Stimulated activated CD8-positive, alpha-beta memory T cell treated with anti-CD3 and anti-CD28 coated beads, Interleukin-12 subunit alpha, Interleukin-12 subunit beta, amount 100 ng/mL, for 24 hours (primary cell): ENCODE measurements around the gene SUSD5.
"Not testable (repeated sequence)": the region's sequence is repeated elsewhere in the genome, so short reads cannot be mapped to it uniquely, and the experiment has no call there.

ENCODE experiments used
- DNase-seq: peaks from one replicate; pipeline ENCODE4 v3.0.0-alpha.2; 2020; ENCODE audit errors: extremely low read depth

Gene SUSD5

DNA sequence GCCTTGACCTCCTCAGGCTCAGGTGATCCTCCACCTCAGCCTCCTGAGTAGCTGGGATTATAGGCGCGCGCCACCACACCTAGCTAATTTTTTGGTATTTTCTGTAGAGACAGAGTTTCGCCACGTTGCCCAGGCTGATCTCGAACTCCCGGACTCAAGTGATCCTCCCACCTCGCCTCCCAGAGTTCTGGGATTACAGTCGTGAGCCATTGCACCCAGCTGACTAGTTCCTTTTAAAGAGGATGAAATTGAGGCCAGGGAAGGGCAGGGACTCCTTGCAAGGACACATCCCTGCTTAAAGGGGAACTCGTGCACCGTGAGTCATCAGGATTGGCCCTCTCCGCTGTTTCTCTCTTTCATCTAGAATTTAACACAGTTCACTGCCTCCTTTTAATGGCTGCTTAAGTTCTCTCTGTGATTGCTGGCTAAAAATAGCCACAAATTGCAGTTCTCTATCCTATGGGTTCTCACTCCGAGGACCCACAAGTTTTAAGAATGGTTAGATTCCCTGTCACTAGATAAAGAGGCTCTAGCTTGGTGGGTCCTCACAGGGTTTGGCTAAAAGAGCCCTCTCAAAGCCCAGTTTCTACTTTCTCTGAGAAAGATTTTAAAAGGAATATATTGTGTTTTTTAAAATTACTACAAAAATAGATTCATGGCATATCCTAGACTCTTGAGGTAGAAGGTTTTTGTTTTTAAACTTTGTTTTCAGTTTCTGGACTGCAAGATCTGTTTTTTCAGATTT is 103.4 kb downstream of the SUSD5 start:
- no peak for DNase-seq

DNA sequence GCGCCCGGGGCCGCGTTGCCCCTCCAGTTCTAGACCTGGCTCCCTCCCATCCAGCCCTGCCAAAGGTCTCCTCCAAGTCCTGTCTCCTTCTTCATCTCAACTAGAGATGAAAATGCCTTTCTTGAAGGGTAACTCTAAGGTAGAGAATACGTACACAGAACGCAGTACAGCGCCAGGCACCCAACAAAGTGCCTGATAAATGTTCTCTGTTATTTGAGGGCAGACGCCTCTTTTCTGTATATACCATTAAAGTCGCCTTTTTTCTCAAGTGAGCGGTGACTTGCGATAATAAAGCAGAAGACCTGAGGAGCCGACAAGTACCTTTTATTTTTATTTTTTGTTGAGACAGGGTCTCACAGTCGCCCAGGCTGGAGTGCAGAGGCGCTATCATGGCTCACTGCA is 104.0 kb downstream of the SUSD5 start:
- no peak for DNase-seq

DNA sequence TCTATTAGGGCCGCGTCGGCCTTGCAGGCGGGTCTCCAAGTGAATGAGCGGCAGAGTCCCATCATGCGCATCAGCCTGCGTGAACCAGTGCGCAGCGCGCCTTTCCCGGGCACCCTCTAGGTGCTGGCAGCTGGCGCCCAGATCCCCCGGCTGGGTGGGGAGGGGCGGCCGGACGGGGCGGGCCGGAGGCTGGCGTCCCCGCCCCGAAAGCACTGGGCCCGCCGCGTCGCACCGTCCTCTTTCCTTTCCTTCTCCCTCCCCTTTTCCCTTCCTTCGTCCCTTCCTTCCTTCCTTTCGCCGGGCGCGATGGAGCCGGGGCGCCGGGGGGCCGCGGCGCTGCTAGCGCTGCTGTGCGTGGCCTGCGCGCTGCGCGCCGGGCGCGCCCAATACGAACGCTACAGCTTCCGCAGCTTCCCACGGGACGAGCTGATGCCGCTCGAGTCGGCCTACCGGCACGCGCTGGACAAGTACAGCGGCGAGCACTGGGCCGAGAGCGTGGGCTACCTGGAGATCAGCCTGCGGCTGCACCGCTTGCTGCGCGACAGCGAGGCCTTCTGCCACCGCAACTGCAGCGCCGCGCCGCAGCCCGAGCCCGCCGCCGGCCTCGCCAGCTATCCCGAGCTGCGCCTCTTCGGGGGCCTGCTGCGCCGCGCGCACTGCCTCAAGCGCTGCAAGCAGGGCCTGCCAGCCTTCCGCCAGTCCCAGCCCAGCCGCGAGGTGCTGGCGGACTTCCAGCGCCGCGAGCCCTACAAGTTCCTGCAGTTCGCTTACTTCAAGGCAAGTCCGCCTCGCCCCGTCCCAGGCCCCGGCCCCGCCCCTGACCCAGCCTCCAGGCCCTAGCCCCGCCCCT is 104.6 kb downstream of the SUSD5 start, which contains the start of gene CRTAP:
Gene CRTAP (plus strand): TSS at position 243 of the 850 bp plus-strand sequence. CDS start 64 bp downstream, at position 307.
- DNase-seq, result peak; percentile 64

GRCh38 chr3:33111581-33111980 is 107.0 kb downstream of the SUSD5 start:
- no peak for DNase-seq

- not testable (repeated sequence) for DNase-seq
Observed at GRCh38 chr3:33106854-33107253, 111.8 kb downstream of the SUSD5 start.

GRCh38 chr3:33105341-33105948 is 113.2 kb downstream of the SUSD5 start:
- no peak for DNase-seq

- DNase-seq, result no peak
Observed at GRCh38 chr3:33104803-33105202, 113.8 kb downstream of the SUSD5 start.

DNA sequence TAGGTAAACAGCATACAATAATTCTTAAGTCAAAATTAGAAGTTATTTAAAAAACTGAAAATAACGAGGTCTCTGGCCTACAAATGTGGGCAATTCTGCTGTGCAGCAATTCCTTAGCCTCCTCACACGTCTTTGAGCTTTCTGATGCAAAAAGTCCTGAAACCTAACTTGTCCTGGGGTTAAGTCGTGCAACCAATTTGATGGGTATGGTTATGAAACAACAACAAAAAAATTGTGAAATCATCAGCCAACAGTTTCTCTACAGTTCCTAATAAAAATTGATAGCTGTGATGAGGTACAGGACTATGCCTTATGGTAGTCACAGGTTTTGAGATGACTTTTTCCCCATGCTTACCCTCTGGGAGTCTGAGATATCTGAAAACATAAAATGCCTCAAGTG is 115.1 kb downstream of the SUSD5 start:
- DNase-seq, result no peak

DNA sequence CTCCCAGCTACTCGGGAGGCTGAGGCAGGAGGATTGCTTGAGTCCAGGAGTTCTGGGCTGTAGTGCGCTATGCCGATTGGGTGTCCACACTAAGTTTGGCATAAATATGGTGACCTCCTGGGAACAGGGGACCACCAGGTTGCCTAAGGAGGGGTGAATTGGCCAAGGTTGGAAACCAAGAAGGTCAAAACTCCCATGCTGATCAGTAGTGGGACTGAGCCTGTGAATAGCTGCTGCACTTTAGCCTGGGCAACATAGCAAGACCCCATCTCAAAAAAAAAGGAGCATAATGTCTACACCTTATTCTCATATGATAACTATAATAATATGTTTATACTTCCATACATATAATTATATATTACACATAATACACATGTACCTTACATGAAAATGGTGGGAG is 115.6 kb downstream of the SUSD5 start:
- no peak for DNase-seq

DNA sequence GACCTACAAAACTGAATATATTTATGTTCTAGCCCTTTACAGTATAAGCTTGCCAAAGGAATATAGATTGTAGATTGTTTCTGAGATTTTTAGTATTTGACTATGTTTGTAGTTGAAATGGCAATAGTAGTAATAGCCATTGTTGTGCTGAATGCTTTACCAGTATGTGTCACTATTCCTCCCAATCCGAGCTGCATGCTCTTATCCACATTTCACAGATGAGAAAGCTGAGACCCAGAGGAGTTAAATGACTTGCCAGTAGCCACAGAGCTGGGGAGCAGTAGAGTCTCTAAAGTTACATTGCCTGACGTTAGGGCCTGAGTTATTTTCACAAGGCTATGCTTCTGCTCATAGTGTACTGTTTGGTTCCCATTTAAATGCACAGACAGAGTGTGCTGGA is 118.4 kb downstream of the SUSD5 start:
- no peak for DNase-seq
